Muscle layer of colon (tissue), 2 donors: ENCODE measurements around the gene KANSL1.

Experiments
- H3K27ac ChIP-seq: one replicate; pipeline ENCODE4 v1.7.0; 2013; ENCODE audit warnings: low read depth, mild to moderate bottlenecking, low read length, moderate library complexity
- H3K27me3 ChIP-seq, 2 donors: one replicate each; pipeline ENCODE4 v1.7.0; 2013; ENCODE audit warnings: low read length in 2 of 2, mild to moderate bottlenecking in 2 of 2; ENCODE audit not compliant: insufficient read depth in 2 of 2, control insufficient read depth in 1 of 2
- H3K36me3 ChIP-seq: one replicate; pipeline ENCODE4 v1.7.0; 2013; ENCODE audit warnings: mild to moderate bottlenecking, low read length; ENCODE audit not compliant: insufficient read depth
- H3K4me1 ChIP-seq: one replicate; pipeline ENCODE4 v1.7.0; 2013; ENCODE audit warnings: mild to moderate bottlenecking, low read length; ENCODE audit not compliant: insufficient read depth
- H3K4me3 ChIP-seq, 2 donors: one replicate each; pipeline ENCODE4 v1.7.0; 2013; ENCODE audit warnings: low read length in 2 of 2, low read depth in 1 of 2, mild to moderate bottlenecking in 1 of 2, moderate library complexity in 1 of 2
- H3K9ac ChIP-seq: one replicate; pipeline ENCODE4 v1.7.0; 2013; ENCODE audit warnings: low read length
- H3K9me3 ChIP-seq: one replicate; pipeline ENCODE4 v1.7.0; 2013; ENCODE audit warnings: mild to moderate bottlenecking, low read length
- donor health status: abdominal sarcoma.
- donor health status: Adenocarcinoma of cecum.

KANSL1 gene

GRCh38 chr17:46000292-46000691 is 192.9 kb downstream of the KANSL1 start:
- Histone ChIP-seq H3K27ac (no peak overlapping the region), H3K9me3 (no peaks in the 10 kb centered on the region), H3K36me3 (no peaks in the 10 kb centered on the region), H3K9ac (no peak overlapping the region), H3K27me3 (no peaks in the 10 kb centered on the region), H3K4me3 (no peak overlapping the region), H3K4me1 (peaks cover 11% of the 10 kb centered on the region)

GRCh38 chr17:45999900-46000290 is 193.3 kb downstream of the KANSL1 start:
- Histone ChIP-seq H3K4me1 (peaks cover 11% of the 10 kb centered on the region), H3K9me3 (no peaks in the 10 kb centered on the region), H3K27me3 (no peaks in the 10 kb centered on the region), H3K9ac (no peak overlapping the region), H3K27ac (no peak overlapping the region), H3K4me3 (no peak overlapping the region), H3K36me3 (no peaks in the 10 kb centered on the region)

- no peak within 1 kb of the TSS for H3K27ac ChIP-seq
- no peak within 1 kb of the TSS for H3K4me3 ChIP-seq
- H3K9me3 ChIP-seq = no peaks in the 10 kb centered on the region
- H3K27me3 ChIP-seq = no peaks in the 10 kb centered on the region
- H3K4me1 ChIP-seq = peaks cover 9% of the 10 kb centered on the region
- H3K9ac ChIP-seq = no peak within 1 kb of the TSS
- no peaks in the 10 kb centered on the region for H3K36me3 ChIP-seq
Observed at GRCh38 chr17:45998987-45999899, 194.0 kb downstream of the KANSL1 start, which contains the start of gene STH. Gene STH (plus strand): TSS chr17:45999250. CDS start chr17:45999280, 30 bp downstream.

- no peak overlapping the region for H3K9ac ChIP-seq
- no peaks in the 10 kb centered on the region for H3K9me3 ChIP-seq
- no peaks in the 10 kb centered on the region for H3K27me3 ChIP-seq
- H3K4me3 ChIP-seq = no peak overlapping the region
- H3K36me3 ChIP-seq = no peaks in the 10 kb centered on the region
- no peaks in the 10 kb centered on the region for H3K4me1 ChIP-seq
- no peak overlapping the region for H3K27ac ChIP-seq
Observed at GRCh38 chr17:45997624-45998023, 195.6 kb downstream of the KANSL1 start.

- no peak overlapping the region for H3K27ac ChIP-seq
- no peak overlapping the region for H3K9ac ChIP-seq
Observed at GRCh38 chr17:45997166-45997565, 196.1 kb downstream of the KANSL1 start.

GRCh38 chr17:45996282-45996937 is 196.8 kb downstream of the KANSL1 start:
- no peaks in the 10 kb centered on the region for H3K4me1 ChIP-seq
- H3K4me3 ChIP-seq = no peak overlapping the region
- no peak overlapping the region for H3K9ac ChIP-seq
- H3K36me3 ChIP-seq = no peaks in the 10 kb centered on the region
- no peaks in the 10 kb centered on the region for H3K27me3 ChIP-seq
- H3K9me3 ChIP-seq = no peaks in the 10 kb centered on the region
- H3K27ac ChIP-seq = no peak overlapping the region

More at GRCh38 chr17:45997166-45997565, 196.1 kb downstream of the KANSL1 start:
- Histone ChIP-seq H3K4me1 (no peaks in the 10 kb centered on the region), H3K4me3 (no peak overlapping the region), H3K36me3 (no peaks in the 10 kb centered on the region), H3K27me3 (no peaks in the 10 kb centered on the region), H3K9me3 (no peaks in the 10 kb centered on the region)

- H3K4me3 ChIP-seq = no peak overlapping the region
- no peaks in the 10 kb centered on the region for H3K4me1 ChIP-seq
- no peak overlapping the region for H3K27ac ChIP-seq
- no peaks in the 10 kb centered on the region for H3K27me3 ChIP-seq
- no peak overlapping the region for H3K9ac ChIP-seq
- H3K9me3 ChIP-seq = no peaks in the 10 kb centered on the region
- H3K36me3 ChIP-seq = no peaks in the 10 kb centered on the region
Observed at GRCh38 chr17:45995627-45996270, 197.5 kb downstream of the KANSL1 start.

GRCh38 chr17:45994987-45995386 is 198.2 kb downstream of the KANSL1 start:
- H3K9me3 ChIP-seq = no peaks in the 10 kb centered on the region
- no peak overlapping the region for H3K4me3 ChIP-seq
- H3K27me3 ChIP-seq = no peaks in the 10 kb centered on the region
- no peaks in the 10 kb centered on the region for H3K36me3 ChIP-seq
- no peak overlapping the region for H3K27ac ChIP-seq
- H3K9ac ChIP-seq = no peak overlapping the region
- H3K4me1 ChIP-seq = no peaks in the 10 kb centered on the region

GRCh38 chr17:45993962-45994627 is 199.1 kb downstream of the KANSL1 start:
- H3K4me1 ChIP-seq = no peaks in the 10 kb centered on the region
- no peak overlapping the region for H3K27ac ChIP-seq
- no peaks in the 10 kb centered on the region for H3K27me3 ChIP-seq
- H3K9me3 ChIP-seq = no peaks in the 10 kb centered on the region
- H3K4me3 ChIP-seq = no peak overlapping the region
- no peaks in the 10 kb centered on the region for H3K36me3 ChIP-seq
- H3K9ac ChIP-seq = no peak overlapping the region

GRCh38 chr17:45992904-45993303 is 200.3 kb downstream of the KANSL1 start:
- H3K9ac ChIP-seq = no peak overlapping the region
- H3K4me3 ChIP-seq = no peak overlapping the region
- no peak overlapping the region for H3K27ac ChIP-seq
- no peaks in the 10 kb centered on the region for H3K36me3 ChIP-seq
- H3K9me3 ChIP-seq = no peaks in the 10 kb centered on the region
- H3K27me3 ChIP-seq = no peaks in the 10 kb centered on the region
- H3K4me1 ChIP-seq = no peaks in the 10 kb centered on the region

GRCh38 chr17:45992175-45992574 is 201.1 kb downstream of the KANSL1 start:
- Histone ChIP-seq H3K36me3 (no peaks in the 10 kb centered on the region), H3K4me1 (no peaks in the 10 kb centered on the region), H3K4me3 (no peak overlapping the region), H3K27me3 (no peaks in the 10 kb centered on the region), H3K27ac (no peak overlapping the region), H3K9ac (no peak overlapping the region), H3K9me3 (no peaks in the 10 kb centered on the region)
